Small intestine (tissue), 7 donors: ENCODE results near the gene SLC22A3. TPM values are rescaled to one million over a fixed set of nuclear protein-coding genes. Genes with fewer than 3 reads are reported as not detected.

ENCODE experiments used
- DNase-seq, 2 donors: peaks; one replicate each; pipeline versions ENCODE4 v3.0.0 to v3.0.0-alpha.2; 2013
- FAIRE-seq: peaks from 2 replicates; lab custom pipeline; 2012; peaks lifted over from hg19 to GRCh38; lab: Jason Lieb, UNC
- H3K27ac ChIP-seq, 3 donors: one replicate each; pipeline ENCODE4 v1.5.1; 2013; ENCODE audit warnings: low read length in 2 of 3, mild to moderate bottlenecking in 2 of 3, control low read depth in 1 of 3, inconsistent platforms in 1 of 3, low read depth in 1 of 3, moderate library complexity in 1 of 3
- H3K27me3 ChIP-seq, 3 donors: one replicate each; pipeline ENCODE4 v1.6.1; 2013; ENCODE audit warnings: low read length in 3 of 3, inconsistent platforms in 1 of 3; ENCODE audit not compliant: control insufficient read depth in 3 of 3, insufficient read depth in 3 of 3
- H3K36me3 ChIP-seq, 3 donors: one replicate each; pipeline ENCODE4 v1.6.1; 2013; ENCODE audit warnings: low read length in 3 of 3, inconsistent platforms in 1 of 3, low read depth in 1 of 3, mild to moderate bottlenecking in 1 of 3, moderate library complexity in 1 of 3; ENCODE audit not compliant: control insufficient read depth in 3 of 3, insufficient read depth in 2 of 3
- H3K4me1 ChIP-seq, 3 donors: one replicate each; pipeline ENCODE4 v1.6.1; 2013; ENCODE audit warnings: low read length in 2 of 3, inconsistent platforms in 1 of 3, low read depth in 1 of 3, mild to moderate bottlenecking in 1 of 3, moderate library complexity in 1 of 3; ENCODE audit not compliant: control insufficient read depth in 3 of 3, insufficient read depth in 2 of 3
- H3K4me3 ChIP-seq, 3 donors: one replicate each; pipeline ENCODE4 v1.5.1; 2013; ENCODE audit warnings: low read length in 3 of 3, control low read depth in 1 of 3, inconsistent platforms in 1 of 3, low read depth in 1 of 3, mild to moderate bottlenecking in 1 of 3, moderate library complexity in 1 of 3
- H3K9me3 ChIP-seq, 2 donors: one replicate each; pipeline ENCODE4 v1.6.1; 2013; ENCODE audit warnings: low read depth in 1 of 2, low read length in 1 of 2; ENCODE audit not compliant: control insufficient read depth in 2 of 2, insufficient read depth in 1 of 2
- WGBS, 3 donors: extraction: QIAGEN DNeasy Blood & Tissue Kit; methylation state at CpG; one replicate each; pipeline ENCODE4 v1.1.7; 2013; 5-methylcytosine and 5-hydroxymethylcytosine counted together
- polyA plus RNA-seq, 4 donors: library from polyadenylated mRNA; stranded (reverse) in 3 of 4; unstranded in 1 of 4; fragments of 200-250 nt in 3 of 4; fragments of 120-200 nt in 1 of 4; gene quantifications; one replicate each; pipeline versions ENCODE4 v1.2.1 to v1.2.3, GENCODE V29; 2013
- donor health status: healthy with polysubstance abuse.
- donor health status: control.
- donor health status: control.
- donor health status: Bipolar disorder and iron deficiency.
- donor health status: healthy.

The SLC22A3 gene
- polyA plus RNA-seq, 4 donors, result 0.67 to 5.6 (median 2.8) TPM

DNA sequence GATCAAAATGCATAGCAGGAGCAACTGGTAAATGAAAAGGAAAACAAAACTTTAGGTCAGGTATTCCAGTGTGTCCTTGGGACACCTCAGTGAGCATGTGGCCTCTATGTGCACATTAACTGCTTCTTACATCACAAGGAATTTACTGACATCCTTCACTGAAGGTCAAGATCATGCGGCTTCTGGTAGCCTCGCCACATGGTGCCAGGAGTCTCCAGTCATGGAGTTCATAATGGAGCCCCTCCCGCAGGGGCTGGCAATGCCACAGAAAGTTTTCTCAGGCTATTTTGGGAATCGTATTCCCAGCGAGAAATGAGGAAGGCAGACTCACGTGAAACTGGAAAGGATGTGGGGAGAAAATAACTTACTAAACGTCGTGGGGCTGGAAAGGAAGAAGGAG is 19.7 kb upstream of the SLC22A3 start:
- WGBS, 3 donors, result 77 to 80% (median 78%) methylated on average over 8 of the region's 8 CpGs
- H3K4me1 ChIP-seq, result no peaks in the 10 kb centered on the region
- no peak for FAIRE-seq
- no peaks in the 10 kb centered on the region for H3K9me3 ChIP-seq
- no peaks in the 10 kb centered on the region for H3K27me3 ChIP-seq
- no peak overlapping the region for H3K4me3 ChIP-seq
- H3K27ac ChIP-seq, result no peak overlapping the region
- no peak for DNase-seq
- H3K36me3 ChIP-seq, result no peaks in the 10 kb centered on the region

DNA sequence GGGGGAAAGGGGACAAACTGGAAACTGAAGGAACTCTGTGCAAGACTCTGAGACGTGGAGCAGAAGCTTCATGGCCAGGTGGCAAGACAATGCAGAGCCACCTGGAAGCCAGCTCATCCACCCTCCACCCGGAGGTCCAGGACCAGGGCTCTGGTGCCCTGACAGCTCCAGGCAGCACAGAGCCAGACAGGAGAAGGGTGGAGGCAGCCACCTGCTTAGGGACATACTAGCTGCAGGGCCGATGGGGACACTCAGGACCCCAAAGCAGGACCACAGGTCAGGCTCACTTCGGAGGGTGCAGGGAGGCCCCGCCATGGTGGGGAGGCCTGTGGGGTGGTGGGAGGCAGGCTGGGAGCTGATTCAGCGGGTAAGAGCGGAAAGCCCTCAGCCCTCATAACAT is 19.0 kb upstream of the SLC22A3 start:
- DNase-seq (no peak), FAIRE-seq (no peak)
- Histone ChIP-seq H3K4me3 (no peak overlapping the region), H3K9me3 (no peaks in the 10 kb centered on the region), H3K4me1 (no peaks in the 10 kb centered on the region), H3K36me3 (no peaks in the 10 kb centered on the region), H3K27me3 (no peaks in the 10 kb centered on the region), H3K27ac (no peak overlapping the region)
- WGBS, 3 donors, result 70 to 77% (median 70%) methylated on average over 7 of the region's 7 CpGs

DNA sequence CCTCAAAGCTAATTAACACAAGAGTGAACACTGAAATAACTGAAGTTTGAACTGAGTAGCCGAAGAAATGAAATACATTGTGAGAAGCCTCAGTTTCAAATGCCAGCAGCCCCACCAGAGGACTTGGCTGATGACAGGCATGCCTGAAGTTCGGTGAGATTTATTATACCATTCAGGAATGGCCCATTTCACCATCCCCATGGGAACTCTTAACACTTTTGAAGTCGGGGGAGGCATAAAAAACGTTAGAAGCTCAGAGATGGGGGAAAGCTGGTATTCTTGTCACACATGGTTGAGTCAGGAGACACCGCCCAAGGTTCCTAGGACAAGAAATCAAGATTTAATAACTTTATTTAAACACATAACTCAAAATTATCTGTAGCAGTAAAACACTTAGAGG is 17.6 kb upstream of the SLC22A3 start:
- H3K27ac ChIP-seq, result no peak overlapping the region
- no peaks in the 10 kb centered on the region for H3K4me1 ChIP-seq
- DNase-seq (no peak), FAIRE-seq (no peak)
- no peaks in the 10 kb centered on the region for H3K9me3 ChIP-seq
- H3K4me3 ChIP-seq, result no peak overlapping the region
- H3K36me3 ChIP-seq, result no peaks in the 10 kb centered on the region
- 67 to 75% (median 69%) methylated on average over 5 of the region's 5 CpGs for WGBS, 3 donors
- no peaks in the 10 kb centered on the region for H3K27me3 ChIP-seq

DNA sequence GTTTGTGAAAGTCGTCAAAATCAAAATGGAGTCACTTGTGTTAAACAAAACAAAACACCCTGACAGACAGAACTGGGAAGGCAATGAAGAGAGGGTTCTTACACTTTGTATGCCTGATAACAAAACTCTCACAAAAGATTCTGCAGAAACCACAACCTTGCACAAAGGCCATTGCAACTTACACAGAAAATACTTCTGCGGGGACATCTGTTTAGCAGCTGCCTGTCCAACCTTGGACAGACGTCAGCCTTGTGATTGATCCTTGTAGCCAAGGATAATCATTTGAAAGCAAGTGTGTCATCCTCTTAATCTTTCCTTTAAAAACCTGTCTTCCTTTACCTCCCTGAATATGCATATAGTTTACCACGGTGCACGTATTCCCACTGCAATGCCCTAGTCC is 17.0 kb upstream of the SLC22A3 start:
- FAIRE-seq (no peak), DNase-seq (no peak)
- Histone ChIP-seq H3K36me3 (no peaks in the 10 kb centered on the region), H3K27ac (no peak overlapping the region), H3K9me3 (no peaks in the 10 kb centered on the region), H3K4me3 (no peak overlapping the region), H3K27me3 (no peaks in the 10 kb centered on the region), H3K4me1 (no peaks in the 10 kb centered on the region)
- 69 to 76% (median 75%) methylated on average over 5 of the region's 5 CpGs for WGBS, 3 donors

DNA sequence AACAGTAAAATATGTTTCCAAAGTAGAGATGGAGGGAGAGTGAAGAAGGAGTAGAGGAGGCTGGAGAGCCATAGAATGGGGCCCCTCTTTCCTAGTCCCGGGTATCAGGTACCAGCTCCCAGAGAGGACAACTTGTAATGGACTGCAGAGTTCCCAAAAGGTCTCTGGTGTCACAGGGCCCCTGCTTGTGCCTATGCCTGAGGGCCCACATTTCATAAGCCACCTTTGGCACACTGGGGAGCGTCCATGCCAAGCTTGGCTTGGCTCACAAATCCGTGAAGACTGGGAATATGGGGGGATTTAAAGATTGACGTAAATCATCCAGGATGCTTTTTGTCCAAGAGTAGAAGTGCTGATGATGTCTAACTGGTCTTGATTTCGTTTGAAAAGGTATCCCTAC is 16.4 kb upstream of the SLC22A3 start:
- H3K4me1 ChIP-seq, result no peaks in the 10 kb centered on the region
- H3K27me3 ChIP-seq, result no peaks in the 10 kb centered on the region
- H3K4me3 ChIP-seq, result no peak overlapping the region
- DNase-seq (no peak), FAIRE-seq (no peak)
- no peak overlapping the region for H3K27ac ChIP-seq
- no peaks in the 10 kb centered on the region for H3K36me3 ChIP-seq
- 68 to 75% (median 74%) methylated on average over 5 of the region's 5 CpGs for WGBS, 3 donors
- H3K9me3 ChIP-seq, result no peaks in the 10 kb centered on the region

DNA sequence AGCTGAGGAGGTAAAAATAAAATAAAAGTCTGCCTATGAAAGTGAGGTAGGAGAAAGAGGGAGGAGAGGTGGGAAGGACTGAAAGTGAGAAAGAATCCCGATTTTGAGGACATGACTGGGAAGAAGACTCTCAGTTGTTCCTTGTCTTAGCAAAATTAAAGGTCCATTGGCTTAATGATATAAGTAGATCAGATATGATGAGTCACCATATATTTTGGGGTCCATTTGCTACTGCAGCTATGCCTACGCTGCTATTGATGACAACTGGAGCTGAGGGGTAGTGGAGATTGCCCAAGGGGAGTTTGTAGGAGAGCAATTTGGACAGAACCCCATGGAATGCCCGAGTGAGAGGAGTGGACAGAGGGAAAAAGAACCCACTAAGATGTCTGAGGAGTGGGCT is 15.1 kb upstream of the SLC22A3 start:
- FAIRE-seq (no peak), DNase-seq (no peak)
- Histone ChIP-seq H3K9me3 (no peaks in the 10 kb centered on the region), H3K27me3 (no peaks in the 10 kb centered on the region), H3K4me1 (no peaks in the 10 kb centered on the region), H3K27ac (no peak overlapping the region), H3K4me3 (no peak overlapping the region), H3K36me3 (no peaks in the 10 kb centered on the region)
- 76 to 82% (median 78%) methylated on average over 3 of the region's 3 CpGs for whole genome bisulfite sequencing, 3 donors

DNA sequence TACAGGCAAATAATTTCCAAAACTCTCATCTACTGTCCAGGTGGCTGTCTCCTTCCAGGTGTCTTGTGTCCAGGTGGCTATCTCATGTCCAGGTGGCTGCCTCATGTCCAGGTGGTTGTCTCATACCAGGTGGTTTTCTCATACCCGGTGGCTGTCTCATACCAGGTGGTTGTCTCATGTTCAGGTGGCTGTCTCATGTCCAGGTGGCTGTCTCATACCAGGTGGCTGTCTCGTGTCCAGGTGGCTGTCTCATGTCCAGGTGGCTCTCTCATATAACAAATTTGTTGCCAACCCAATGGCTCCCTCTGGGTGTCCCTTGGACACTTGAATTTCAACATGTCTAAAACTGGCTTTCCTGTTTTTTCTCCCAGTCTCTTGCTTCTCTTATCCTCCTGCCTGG is 14.3 kb upstream of the SLC22A3 start:
- H3K4me1 ChIP-seq, result no peaks in the 10 kb centered on the region
- no peak overlapping the region for H3K4me3 ChIP-seq
- WGBS, 3 donors, result 63 to 80% (median 64%) methylated on average over 2 of the region's 2 CpGs
- H3K9me3 ChIP-seq, result no peaks in the 10 kb centered on the region
- H3K27ac ChIP-seq, result no peak overlapping the region
- no peak for FAIRE-seq
- DNase-seq, result no peak
- H3K36me3 ChIP-seq, result no peaks in the 10 kb centered on the region
- H3K27me3 ChIP-seq, result no peaks in the 10 kb centered on the region

DNA sequence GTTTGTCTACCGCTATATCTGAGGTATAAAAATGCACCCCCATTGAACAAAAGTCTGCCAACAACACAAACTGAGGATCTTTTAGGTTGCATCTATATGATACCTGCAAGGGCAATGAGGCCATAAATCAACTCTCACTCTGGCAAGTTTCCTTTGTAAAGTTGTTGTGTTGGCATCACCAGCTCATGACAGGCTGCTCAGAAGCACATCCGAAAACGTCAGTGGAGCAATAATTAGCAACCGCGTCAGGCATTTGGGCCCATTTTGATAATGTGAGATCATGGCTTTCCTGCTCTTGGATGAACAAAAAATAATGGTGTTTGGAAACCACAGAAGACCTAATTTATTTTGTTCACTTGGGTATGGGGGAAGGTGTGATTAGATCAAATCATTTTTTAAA is 12.0 kb upstream of the SLC22A3 start:
- DNase-seq, result no peak
- Histone ChIP-seq H3K27me3 (no peaks in the 10 kb centered on the region), H3K4me3 (no peak overlapping the region), H3K4me1 (no peaks in the 10 kb centered on the region), H3K9me3 (no peaks in the 10 kb centered on the region), H3K27ac (no peak overlapping the region), H3K36me3 (no peaks in the 10 kb centered on the region)
- FAIRE-seq, result no peak
- 94 to 99% (median 96%) methylated on average over 5 of the region's 5 CpGs for WGBS, 3 donors

DNA sequence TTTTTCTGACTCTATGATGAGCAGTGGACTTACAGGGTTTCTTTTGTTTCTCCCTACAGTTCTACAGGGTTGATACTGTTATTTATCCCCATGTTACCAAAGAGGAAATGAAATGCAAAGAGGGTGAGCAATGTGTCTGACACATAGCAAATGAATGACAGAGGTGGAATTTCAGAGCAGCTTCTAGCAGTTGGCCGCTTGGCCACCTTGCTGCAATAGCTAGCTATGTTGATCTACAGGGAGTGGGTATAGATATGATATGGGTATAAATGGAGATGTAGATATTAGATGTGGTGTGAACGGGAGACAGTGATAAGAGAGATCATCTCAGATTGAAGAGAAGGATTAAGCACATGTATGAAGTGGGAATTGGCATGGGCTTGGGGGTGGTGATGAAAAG is 10.9 kb upstream of the SLC22A3 start:
- no peaks in the 10 kb centered on the region for H3K36me3 ChIP-seq
- no peak overlapping the region for H3K4me3 ChIP-seq
- no peaks in the 10 kb centered on the region for H3K9me3 ChIP-seq
- DNase-seq, result no peak
- H3K4me1 ChIP-seq, result no peaks in the 10 kb centered on the region
- 50 to 77% (median 61%) methylated on average over 2 of the region's 2 CpGs for WGBS, 3 donors
- no peak overlapping the region for H3K27ac ChIP-seq
- no peaks in the 10 kb centered on the region for H3K27me3 ChIP-seq
- FAIRE-seq, result no peak
